GM18858 (cell line): ENCODE measurements around the gene MIPOL1.
"Not testable (repeated sequence)": the region's sequence is repeated elsewhere in the genome, so short reads cannot be mapped to it uniquely, and the experiment has no call there.

Source experiments
- ATAC-seq: cut with Tn5 transposase; IDR thresholded peaks from one replicate; pipeline ENCODE4 v1.9.1; 2021; ENCODE audit not compliant: unreplicated experiment

The MIPOL1 gene

DNA sequence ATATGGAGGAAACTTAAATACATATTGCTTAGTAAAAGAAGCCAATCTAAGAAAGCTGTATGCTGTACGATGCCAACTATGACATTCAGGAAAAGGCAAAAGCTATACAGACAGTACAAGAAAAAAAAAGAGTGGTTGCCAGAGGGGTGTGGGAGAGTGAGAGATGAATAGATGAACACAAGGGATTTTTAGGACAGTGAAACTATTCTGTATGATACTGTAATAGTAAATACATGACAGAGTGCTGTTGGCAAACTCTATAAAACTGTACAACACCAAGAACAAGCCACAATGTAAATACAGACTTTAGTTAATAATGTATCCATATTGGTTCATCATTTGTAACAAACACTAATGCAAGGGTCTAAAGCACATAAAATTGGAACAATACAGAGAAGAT is 10.9 kb upstream of the MIPOL1 start:
- ATAC-seq = no peak

DNA sequence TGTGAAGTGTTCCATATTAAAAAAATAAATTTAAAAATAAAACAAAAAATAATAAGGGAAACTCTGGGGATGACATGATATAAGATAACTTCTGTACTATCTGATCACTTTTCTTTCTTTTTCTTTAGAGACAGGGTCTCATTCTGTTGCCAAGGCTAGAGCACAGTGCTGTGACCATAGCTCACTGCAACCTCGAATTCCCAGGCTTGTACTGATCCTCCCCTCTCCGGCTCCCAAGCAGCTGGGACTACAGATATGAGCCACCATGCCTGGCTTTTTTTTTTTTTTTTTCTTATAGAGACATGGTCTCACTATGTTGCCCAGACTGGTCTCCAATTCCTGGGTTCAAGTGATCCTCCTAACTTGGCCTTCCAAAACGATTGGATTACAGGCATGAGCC is 10.4 kb upstream of the MIPOL1 start:
- ATAC-seq = no peak

DNA sequence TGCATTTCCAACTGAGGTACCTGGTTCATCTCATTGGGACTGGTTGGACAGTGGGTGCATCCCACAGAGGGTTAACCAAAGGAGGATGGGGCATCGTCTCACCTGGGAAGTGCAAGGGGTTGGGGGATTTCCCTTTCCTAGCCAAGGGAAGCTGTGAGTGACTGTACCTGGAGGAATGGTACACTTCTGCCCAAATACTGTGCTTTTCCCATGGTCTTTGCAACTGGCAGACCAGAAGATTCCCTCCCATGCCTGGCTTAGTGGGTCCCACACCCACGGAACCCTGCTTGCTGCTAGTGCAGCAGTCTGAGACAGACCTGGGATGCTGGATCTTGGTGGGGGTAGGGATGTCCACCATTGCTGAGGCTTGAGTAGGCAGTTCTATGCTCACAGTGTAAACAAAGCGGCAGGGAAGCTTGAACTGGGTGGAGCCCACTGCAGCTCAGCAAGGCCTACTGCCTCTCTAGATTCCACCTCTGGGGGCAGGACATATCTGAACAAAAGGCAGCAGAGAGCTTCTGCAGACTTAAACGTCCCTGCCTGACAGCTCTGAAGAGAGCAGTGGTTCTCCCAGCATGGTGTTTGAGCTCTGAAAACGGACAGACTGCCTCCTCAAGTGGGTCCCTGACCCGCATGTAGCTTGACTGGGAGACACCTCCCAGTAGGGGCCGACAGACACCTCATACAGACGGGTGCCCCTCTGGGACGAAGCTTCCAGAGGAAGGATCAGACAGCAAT is 9.7 kb upstream of the MIPOL1 start:
- ATAC-seq = not testable (repeated sequence)

DNA sequence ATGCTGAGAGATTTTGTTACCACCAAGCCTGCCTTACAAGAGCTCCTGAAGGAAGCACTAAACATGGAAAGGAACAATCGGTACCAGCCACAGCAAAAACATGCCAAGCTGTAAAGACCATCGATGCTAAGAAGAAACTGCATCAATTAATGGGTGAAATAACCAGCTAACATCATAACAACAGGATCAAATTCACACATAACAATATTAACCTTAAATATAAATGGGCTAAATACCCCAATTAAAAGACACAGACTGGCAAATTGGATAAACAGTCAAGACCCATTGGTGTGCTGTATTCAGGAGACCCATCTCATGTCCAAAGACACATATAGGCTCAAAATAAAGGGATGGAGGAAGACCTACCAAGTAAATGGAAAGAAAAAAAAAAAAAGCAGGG is 8.0 kb upstream of the MIPOL1 start:
- not testable (repeated sequence) for ATAC-seq

DNA sequence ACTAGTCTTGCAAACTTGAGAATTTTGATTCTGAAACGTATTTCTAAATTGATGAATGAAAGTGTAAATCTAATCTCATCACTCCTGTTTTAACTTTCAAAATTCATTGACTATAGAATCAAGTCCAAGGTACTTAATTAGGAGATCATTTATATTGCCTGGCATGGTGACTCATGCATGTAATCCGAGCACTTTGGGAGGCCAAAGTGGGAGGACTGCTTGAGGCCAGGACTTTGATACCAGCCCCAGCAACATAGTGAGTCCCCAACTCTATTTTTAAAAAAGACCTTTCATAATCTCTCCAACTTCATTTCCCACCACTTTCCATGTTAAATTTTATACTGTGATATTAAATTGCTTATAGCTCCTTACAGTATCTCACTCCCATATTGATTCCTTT is 3.0 kb upstream of the MIPOL1 start:
- ATAC-seq = no peak

DNA sequence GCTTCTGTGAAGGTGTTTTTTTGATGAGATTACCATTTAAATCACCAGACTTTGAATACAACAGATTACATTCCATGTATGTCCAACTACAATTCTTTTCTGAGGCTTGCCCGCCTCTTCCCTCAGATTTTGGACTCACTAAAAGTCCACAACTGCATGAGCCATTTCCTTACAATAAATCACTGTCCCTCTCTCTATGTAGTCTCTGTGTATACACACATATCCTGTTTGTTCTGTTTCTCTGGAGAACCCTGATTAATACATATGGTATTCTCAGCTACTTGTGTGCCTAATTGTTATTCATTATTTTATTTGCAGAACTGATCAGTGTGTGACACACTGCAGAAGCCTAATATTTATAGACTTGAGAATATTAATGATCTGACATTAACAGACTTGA is 2.4 kb upstream of the MIPOL1 start:
- ATAC-seq = no peak

DNA sequence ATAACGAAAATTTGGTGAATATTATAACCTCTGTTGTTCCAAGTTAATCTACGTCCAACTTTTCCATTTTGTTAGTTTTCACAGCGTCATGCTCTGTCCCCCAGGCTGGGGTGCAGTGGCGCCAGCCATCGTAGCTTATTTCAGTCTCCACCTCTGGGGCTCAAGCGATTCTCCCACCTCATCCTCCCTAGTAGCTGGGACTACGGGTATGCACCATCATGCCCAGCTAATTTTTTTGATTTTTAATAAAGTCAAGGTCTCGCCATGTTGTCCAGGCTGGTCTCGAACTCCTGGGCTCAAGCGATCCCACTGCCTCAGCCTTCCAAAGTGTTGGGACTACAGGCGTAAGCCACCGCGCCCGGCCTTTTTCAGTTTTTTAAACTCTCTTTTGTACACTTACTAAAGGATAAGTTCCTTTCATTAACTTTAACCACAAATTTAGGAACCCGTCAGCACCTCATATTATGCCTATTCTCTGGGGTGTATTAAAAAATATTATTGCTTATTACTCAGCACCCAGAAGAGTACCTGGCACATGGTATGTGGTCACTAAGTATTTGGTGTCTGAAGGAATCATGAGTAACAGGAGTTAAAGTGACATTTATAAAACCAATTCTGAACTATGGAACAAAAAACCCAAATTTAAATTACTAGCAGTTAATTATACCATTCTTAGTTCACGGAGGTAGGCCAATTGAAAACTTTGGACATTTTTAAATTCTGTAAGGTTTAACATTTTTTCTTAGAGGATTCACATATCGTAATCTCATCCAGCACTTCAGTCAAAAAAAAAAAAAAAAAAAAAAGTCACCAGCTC is 925 bp upstream of the MIPOL1 start:
- ATAC-seq = no peak

DNA sequence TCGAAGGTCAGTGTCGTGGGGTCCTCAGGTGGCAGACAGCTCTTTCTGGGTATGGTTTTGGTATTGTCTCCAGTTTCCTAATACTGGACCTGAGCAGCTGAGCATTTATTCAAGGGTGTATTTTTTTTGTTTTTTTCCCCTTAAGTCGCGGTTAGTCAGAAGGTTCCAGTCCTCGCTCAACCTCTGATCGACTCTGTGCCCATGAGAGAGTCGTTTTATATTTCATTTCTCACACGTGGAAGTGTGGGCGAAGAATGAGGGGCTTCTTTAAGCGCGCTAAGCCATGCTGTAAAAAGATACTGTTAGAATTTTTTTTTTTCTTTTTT is 499 bp downstream of the MIPOL1 start:
- no peak for ATAC-seq

DNA sequence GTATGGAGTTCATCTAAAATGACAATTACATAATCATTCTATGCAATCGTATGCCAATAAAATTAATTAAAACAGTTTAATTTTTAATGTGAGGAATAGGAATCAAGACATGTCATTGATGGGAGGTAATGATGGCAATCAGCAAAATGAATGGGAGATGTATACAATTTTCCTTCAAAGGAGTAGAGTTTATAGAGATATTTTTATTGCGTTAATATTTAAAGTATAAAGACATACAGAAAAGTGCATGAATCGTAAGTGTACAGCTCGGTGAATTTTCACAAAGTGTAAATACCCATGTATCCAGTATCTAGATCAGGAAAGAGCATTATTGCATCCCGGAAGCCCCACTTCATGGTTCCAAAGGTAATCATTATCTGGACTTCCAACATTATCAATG is 1.2 kb downstream of the MIPOL1 start:
- ATAC-seq = no peak

DNA sequence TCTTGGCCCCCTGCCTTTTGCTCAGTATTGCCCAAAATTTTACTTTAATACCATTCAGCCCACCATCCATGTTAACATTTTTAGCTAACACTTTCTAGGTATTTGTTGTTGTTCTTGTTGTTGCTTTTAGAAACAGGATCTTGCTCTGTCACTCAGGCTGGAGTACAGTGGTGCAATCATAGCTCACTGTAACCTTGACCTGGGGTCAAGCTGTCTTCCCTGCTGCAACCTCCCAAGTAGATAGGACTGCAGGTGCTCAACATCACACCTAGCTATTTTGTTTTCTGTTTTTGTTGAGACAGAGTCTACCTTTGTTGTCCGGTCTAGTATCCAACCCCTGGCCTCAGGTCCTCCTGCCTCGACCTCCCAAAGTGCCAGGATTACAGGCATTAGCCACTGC is 4.0 kb downstream of the MIPOL1 start:
- ATAC-seq = no peak

DNA sequence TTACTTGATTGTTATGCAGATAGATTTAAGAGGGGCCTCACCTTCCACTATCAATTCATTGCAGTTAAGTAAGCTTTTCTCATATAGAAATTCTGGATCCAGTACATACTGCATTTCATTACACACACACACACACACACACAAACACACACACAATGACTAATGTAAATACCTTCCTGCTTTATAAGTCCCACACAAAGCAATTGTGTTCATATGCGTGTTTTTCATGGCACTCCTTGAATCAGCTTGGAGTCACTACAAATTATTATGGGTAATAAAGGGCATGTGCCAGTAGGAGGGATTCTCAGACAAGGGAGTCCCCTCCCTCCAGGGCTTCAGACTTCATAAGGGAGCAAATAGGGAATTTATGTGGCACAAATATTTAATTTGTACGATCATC is 4.5 kb downstream of the MIPOL1 start:
- ATAC-seq = no peak

DNA sequence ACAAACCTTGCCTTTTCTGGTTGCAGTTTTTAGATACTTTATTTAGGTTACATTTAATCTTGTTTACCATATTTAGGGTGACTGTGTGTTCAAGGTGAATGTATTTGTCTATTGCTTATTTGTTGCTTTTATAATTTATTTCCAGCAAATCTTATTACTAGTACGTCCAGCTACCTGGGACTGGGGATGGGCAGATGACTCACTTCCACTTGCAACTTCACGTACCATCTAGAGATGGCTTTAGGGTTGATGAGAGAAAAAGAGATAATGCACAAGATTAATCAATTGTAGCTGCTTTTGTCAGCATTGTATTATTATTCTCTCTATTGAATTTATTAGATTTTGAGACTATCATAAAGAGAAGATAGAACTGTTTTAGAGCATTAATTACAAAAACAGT is 5.1 kb downstream of the MIPOL1 start:
- ATAC-seq = no peak

DNA sequence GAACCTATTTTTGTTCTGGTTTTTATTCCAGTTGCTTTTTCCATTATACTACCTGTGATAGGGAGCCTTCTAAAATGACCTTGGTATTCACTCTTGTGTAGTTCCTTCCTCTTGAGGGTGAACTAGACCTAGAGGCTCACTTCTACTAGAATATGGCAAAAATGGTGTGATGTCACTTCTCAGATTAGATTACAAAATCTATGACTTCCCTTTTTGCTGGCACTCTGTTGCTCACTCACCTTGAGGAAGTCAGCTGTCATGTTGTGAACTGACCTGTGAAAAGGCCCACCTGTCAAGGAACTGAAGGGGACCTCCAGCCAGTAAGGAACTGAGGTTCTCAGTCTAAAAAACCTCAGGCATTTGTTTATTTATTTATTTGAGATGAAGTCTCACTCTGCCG is 5.7 kb downstream of the MIPOL1 start:
- no peak for ATAC-seq

DNA sequence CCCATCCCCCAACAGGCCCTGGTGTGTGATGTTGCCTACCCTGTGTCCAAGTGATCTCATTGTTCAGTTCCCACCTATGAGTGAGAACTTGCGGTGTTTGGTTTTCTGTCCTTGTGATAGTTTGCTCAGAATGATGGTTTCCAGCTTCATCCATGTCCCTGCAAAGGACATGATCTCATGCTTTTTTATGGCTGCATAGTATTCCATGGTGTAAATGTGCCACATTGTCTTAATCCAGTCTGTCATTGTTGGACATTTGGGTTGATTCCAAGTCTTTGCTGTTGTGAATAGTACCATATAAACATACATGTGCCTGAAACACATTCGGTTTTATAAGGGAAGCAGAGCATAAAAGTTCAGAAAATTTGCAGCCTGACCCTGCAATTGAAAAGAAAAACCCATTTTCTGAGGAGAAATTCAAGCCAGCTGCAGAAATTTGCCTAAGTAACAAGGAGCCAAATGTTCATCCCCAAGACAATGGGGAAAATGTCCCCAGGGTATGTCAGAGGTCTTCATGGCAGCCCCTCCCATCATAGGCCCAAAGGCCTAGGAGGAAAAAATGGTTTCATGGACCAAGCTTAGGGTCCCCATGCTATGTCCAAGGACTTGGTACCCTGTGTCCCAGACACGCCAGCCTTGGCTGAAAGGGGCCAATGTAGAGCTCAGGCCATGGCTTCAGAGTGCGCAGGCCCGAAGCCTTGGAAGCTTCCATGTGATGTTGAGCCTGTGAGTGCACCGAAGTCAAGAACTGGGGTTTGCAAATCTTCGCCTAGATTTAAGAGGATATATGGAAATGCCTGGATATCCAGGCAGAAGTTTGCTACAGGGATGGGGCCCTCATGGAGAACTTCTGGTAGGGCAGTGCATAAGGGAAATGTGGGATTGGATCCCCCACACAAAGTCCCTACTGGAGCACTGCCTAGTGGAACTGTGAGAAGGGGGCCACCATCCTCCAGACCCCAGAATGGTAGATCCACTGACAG is 8.2 kb downstream of the MIPOL1 start:
- not testable (repeated sequence) for ATAC-seq

DNA sequence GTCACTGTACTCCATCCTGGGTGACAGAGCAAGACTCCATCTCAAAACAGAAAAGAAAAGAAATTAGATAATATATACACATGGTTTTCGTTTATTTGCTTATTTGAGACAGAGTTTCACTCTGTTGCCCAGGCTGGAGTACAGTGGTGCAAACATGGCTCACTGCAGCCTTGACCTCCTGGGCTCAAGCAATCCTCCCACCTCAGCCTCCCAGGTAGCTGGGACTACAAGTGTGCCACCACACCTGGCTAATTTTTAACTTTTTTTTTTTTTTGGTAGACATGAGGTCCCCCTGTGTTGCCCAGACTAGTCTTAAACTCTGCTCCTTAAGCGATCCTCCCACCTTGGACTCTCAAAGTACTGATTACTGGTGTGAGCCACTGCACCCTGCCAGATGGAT is 11.9 kb downstream of the MIPOL1 start:
- ATAC-seq = not testable (repeated sequence)

DNA sequence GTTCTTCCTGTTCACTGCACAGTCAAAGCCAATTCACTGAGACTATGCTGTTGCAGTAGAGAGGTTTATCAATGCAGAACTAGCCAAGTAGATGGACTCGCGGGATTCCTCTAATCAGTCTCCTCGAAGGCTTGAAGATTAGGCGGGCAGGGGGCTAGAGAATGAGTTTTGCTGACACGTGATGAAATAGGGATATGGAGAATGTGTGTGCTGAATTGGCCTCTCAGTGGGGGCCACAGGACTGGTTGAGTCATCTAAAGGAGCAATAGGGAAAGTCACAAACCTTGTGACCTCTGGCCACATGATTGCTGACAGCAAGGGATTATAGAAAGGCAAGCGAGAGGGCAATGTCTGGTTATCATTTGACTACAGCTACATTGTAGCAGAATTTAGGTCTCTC is 12.7 kb downstream of the MIPOL1 start:
- ATAC-seq = no peak

DNA sequence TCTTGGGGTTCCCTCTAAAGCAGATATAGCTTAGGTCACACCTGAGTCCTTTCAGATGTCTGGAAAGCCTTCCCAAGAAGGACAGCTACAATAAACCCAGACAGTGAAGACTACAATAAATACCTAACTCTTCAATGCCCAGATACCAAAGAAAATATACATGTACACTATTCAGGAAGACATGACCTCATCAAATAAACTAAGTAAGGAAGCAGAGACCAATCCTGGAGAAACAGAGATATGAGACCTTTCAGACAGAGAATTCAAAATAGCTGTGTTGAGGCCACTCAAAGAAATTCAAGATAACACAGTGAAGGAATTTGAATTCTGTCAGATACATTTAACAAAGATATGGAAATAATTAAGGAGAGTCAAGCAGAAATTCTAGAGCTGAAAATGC is 15.3 kb downstream of the MIPOL1 start:
- no peak for ATAC-seq

DNA sequence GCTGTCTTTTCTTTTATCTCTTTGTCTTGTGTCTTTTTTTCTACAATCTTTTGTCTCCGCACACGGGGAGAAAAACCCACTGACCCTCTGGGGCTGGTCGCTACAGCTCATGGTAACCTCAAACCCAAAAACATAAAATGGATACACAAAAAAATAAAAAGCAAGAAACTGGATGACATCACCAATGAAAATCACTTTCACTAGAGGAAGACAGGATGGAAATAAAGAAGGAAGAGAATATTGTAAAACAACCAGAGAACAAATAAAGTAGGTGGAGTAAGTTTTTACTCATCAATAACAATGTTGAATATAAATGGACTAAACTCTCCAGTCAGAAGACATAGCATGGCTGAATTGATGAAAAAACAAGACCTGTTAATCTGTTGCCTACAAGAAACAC is 17.6 kb downstream of the MIPOL1 start:
- no peak for ATAC-seq

DNA sequence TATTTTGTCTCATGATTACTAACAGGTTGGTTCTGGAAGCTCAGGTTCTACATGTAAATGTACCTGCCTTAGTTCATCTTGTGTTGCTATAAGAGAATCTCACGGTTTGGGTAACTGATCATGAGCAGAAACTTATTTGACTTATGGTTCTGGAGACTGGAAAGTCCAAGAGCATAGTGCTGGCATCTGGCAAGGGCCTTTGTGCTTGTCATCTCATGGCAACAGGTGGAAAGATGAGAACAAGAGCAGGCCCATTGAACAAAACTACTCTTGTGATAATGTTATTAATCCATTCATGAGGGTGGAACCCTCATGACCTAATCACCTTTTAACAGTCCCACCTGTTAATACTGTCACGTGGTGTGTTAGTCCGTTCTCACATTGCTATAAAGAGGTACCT is 23.3 kb downstream of the MIPOL1 start:
- no peak for ATAC-seq

DNA sequence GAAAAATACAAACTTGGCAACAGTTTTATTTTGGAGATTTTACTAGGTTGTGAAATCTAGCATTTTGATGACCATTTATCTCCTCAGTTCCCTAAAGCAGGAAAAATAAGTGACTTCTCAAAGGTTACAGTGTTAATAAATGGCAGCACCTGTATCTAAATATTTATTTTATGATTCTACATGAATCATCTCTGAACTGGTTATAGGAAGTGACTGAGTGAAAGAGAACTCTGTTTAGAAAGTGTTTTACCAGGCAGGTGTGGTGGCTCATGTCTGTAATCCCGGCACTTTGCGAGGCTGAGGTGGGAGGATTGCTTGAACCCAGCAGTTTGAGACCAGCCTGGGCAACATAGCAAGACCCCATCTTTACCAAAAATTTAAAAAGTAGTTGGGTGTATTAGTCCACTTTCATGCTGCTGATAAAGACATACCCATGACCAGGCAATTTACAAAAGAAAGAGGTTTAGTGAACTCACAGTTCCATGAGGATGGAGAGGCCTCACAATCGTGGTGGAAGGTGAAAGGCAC is 26.3 kb downstream of the MIPOL1 start:
- ATAC-seq = no peak

DNA sequence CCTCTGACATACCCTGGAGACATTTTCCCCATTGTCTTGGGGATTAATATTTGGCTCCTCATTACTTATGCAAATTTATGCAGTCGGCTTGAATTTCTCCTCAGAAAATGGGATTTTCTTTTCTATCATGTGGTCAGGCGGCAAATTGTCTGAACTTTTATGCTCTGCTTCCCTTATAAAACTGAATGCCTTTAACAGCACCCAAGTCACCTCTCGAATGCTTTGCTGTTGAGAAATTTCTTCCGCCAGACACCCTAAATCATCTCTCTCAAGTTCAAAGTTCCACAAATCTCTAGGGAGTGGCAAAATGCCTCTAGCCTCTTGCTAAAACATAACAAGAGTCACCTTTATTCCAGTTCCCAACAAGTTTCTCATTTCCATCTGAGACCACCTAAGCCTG is 27.9 kb downstream of the MIPOL1 start:
- not testable (repeated sequence) for ATAC-seq
